ENCODE data around the gene SLC36A3. TPM values are rescaled to one million over a fixed set of nuclear protein-coding genes. Genes with fewer than 3 reads are reported as not detected.

Gene SLC36A3
- total and polyA plus RNA-seq, 2 donors (not counting 1 experiment from before 2014, with no cell fraction given) = not detected

GRCh38 chr5:151264113-151264512 is 39.5 kb downstream of the SLC36A3 start:
- H3K27ac ChIP-seq (ENCODE audit: low read length in 2 of 2) = peak overlapping the region in 1 of 2 donors; percentile 58
- DNase-seq (no peak), ATAC-seq (ENCODE audit: low read depth) (no peak)
- no peak overlapping the region for H3K4me3 Mint-ChIP-seq
- H3K9ac ChIP-seq (ENCODE audit: low read length) = no peak overlapping the region
- no peaks in the 10 kb centered on the region for H3K27me3 ChIP-seq (replicated peaks in 1 of 4; ENCODE audit: control extremely low read depth in 1 of 4, control insufficient read depth in 3 of 4, insufficient read depth in 4 of 4, low read length in 3 of 4)
- H4K20me1 ChIP-seq (ENCODE audit: control insufficient read depth, insufficient read depth, low read length, poor library complexity, severe bottlenecking) = peaks cover 62% of the 10 kb centered on the region
- no peak overlapping the region for H3K4me3 ChIP-seq (ENCODE audit: control extremely low read depth in 1 of 5, extremely low read depth in 1 of 5, insufficient read depth in 1 of 5, low read depth in 2 of 5, low read length in 4 of 5)
- WGBS (ENCODE audit: insufficient coverage) = 55% methylated on average over 1 of the region's 1 CpG
- no peak overlapping the region for H2AFZ ChIP-seq (ENCODE audit: insufficient read depth, low read depth, low read length, poor library complexity, severe bottlenecking)
- H3K79me2 ChIP-seq (ENCODE audit: control insufficient read depth, insufficient read depth, low read length) = peaks cover 64% of the 10 kb centered on the region
- peaks cover 29% of the 10 kb centered on the region for H3K4me1 Mint-ChIP-seq
- peaks cover 4 to 23% of the 10 kb centered on the region in 2 donors for H3K4me1 ChIP-seq (ENCODE audit: control insufficient read depth in 2 of 2, insufficient read depth in 2 of 2, low read length in 2 of 2)
- TF ChIP-seq EZH2 (IDR thresholded peaks at IDR 0.05; ENCODE audit: borderline replicate concordance, insufficient read depth, low read depth, low read length, poor library complexity, severe bottlenecking) = no peak
- TF ChIP-seq CTCF (IDR thresholded peaks at IDR 0.05) = no peak
- peak overlapping the region; percentile 73 for H3K27ac Mint-ChIP-seq
- H3K9me3 Mint-ChIP-seq (ENCODE audit: insufficient read depth) = no peaks in the 10 kb centered on the region
- intact Hi-C loops (cut with micrococcal nuclease) = no loop called here
- H3K36me3 ChIP-seq (replicated peaks in 1 of 2; ENCODE audit: control extremely low read depth in 1 of 2, control insufficient read depth in 1 of 2, extremely low read depth in 1 of 2, insufficient read depth in 2 of 2, low read length in 1 of 2) = peaks cover 5 to 98% of the 10 kb centered on the region in 2 experiments
- no peaks in the 10 kb centered on the region for H3K9me3 ChIP-seq (ENCODE audit: control extremely low read depth in 1 of 3, control insufficient read depth in 2 of 3, insufficient read depth in 1 of 3, low read length in 2 of 3)
- ChIA-PET CTCF (interaction anchor here (1.1 to 1.3 kb wide), 2 partner anchors 52 to 99 kb away, joined by 3 read pairs; no protein-coding TSS in a partner anchor), POLR2A (no interaction called here)
- no peak overlapping the region for H3K4me2 ChIP-seq (replicated peaks; ENCODE audit: low read depth, low read length, poor library complexity, severe bottlenecking)
- H3K27me3 Mint-ChIP-seq = no peaks in the 10 kb centered on the region

- no peak overlapping the region for H3K9ac ChIP-seq (ENCODE audit: low read length)
- WGBS (ENCODE audit: insufficient coverage) = 95% methylated on average over 3 of the region's 3 CpGs
Measured at GRCh38 chr5:151262532-151262931, 41.0 kb downstream of the SLC36A3 start.

More at GRCh38 chr5:151262532-151262931, 41.0 kb downstream of the SLC36A3 start:
- Histone ChIP-seq H3K9me3 (ENCODE audit: control extremely low read depth in 1 of 3, control insufficient read depth in 2 of 3, insufficient read depth in 1 of 3, low read length in 2 of 3) (no peaks in the 10 kb centered on the region), H2AFZ (ENCODE audit: insufficient read depth, low read depth, low read length, poor library complexity, severe bottlenecking) (no peak overlapping the region), H3K4me1 (ENCODE audit: control insufficient read depth in 2 of 2, insufficient read depth in 2 of 2, low read length in 2 of 2) (peaks cover 20 to 39% of the 10 kb centered on the region in 2 donors), H3K36me3 (replicated peaks in 1 of 2; ENCODE audit: control extremely low read depth in 1 of 2, control insufficient read depth in 1 of 2, extremely low read depth in 1 of 2, insufficient read depth in 2 of 2, low read length in 1 of 2) (peaks cover 4 to 97% of the 10 kb centered on the region in 2 experiments), H3K4me3 (ENCODE audit: control extremely low read depth in 1 of 5, extremely low read depth in 1 of 5, insufficient read depth in 1 of 5, low read depth in 2 of 5, low read length in 4 of 5) (no peak overlapping the region), H3K27ac (ENCODE audit: low read length in 2 of 2) (no peak overlapping the region), H3K4me2 (replicated peaks; ENCODE audit: low read depth, low read length, poor library complexity, severe bottlenecking) (no peak overlapping the region), H3K79me2 (ENCODE audit: control insufficient read depth, insufficient read depth, low read length) (peaks cover 80% of the 10 kb centered on the region), H4K20me1 (ENCODE audit: control insufficient read depth, insufficient read depth, low read length, poor library complexity, severe bottlenecking) (peaks cover 72% of the 10 kb centered on the region), H3K27me3 (replicated peaks in 1 of 4; ENCODE audit: control extremely low read depth in 1 of 4, control insufficient read depth in 3 of 4, insufficient read depth in 4 of 4, low read length in 3 of 4) (no peaks in the 10 kb centered on the region)
- DNase-seq (no peak), ATAC-seq (ENCODE audit: low read depth) (no peak)
- intact Hi-C loops (cut with micrococcal nuclease) = no loop called here
- ChIA-PET POLR2A (no interaction called here), CTCF (interaction anchor here (1.6 kb wide), 1 partner anchor 147 kb away, joined by 4 read pairs; no protein-coding TSS in a partner anchor)
- TF ChIP-seq CTCF (IDR thresholded peaks at IDR 0.05) (no peak), EZH2 (IDR thresholded peaks at IDR 0.05; ENCODE audit: borderline replicate concordance, insufficient read depth, low read depth, low read length, poor library complexity, severe bottlenecking) (no peak)
- Mint-ChIP-seq H3K27me3 (no peaks in the 10 kb centered on the region), H3K4me1 (peaks cover 45% of the 10 kb centered on the region), H3K9me3 (ENCODE audit: insufficient read depth) (no peaks in the 10 kb centered on the region), H3K27ac (peak overlapping the region; percentile 44), H3K4me3 (no peak overlapping the region)
